Kidney (tissue), 14 donors: ENCODE measurements around the gene AGBL4. TPM values are rescaled to one million over a fixed set of nuclear protein-coding genes. Genes with fewer than 3 reads are reported as not detected.

Source experiments
- DNase-seq, 5 donors: peaks; one replicate each; pipeline ENCODE4 v3.0.0-alpha.2; 2013 to 2020
- FAIRE-seq: peaks from 2 replicates; lab custom pipeline; 2012; peaks lifted over from hg19 to GRCh38; lab: Jason Lieb, UNC
- H3K27ac ChIP-seq, 2 donors: one replicate each; pipeline ENCODE4 v1.7.0; 2013; ENCODE audit warnings: low read depth in 2 of 2, low read length in 2 of 2, inconsistent platforms in 1 of 2
- H3K27me3 ChIP-seq: one replicate; pipeline ENCODE4 v1.7.1; 2013; ENCODE audit warnings: low read length, inconsistent platforms; ENCODE audit not compliant: control insufficient read depth, insufficient read depth
- H3K36me3 ChIP-seq, 3 donors: one replicate each; pipeline versions ENCODE4 v1.7.0 to v1.7.1; 2013; ENCODE audit warnings: low read length in 3 of 3, control low read depth in 1 of 3, inconsistent platforms in 1 of 3; ENCODE audit not compliant: insufficient read depth in 3 of 3, control insufficient read depth in 2 of 3
- H3K4me1 ChIP-seq, 3 donors: one replicate each; pipeline versions ENCODE4 v1.7.0 to v1.7.1; 2013; ENCODE audit warnings: low read length in 3 of 3, inconsistent platforms in 1 of 3, low read depth in 1 of 3; ENCODE audit not compliant: control insufficient read depth in 2 of 3, insufficient read depth in 2 of 3
- H3K4me3 ChIP-seq, 3 donors: one replicate each; pipeline versions ENCODE4 v1.7.0 to v1.8.1; 2013; ENCODE audit warnings: low read length in 3 of 3, control low read depth in 1 of 3, inconsistent platforms in 1 of 3
- H3K9ac ChIP-seq, 3 donors: one replicate each; pipeline versions ENCODE4 v1.7.0 to v1.7.1; 2013; ENCODE audit warnings: low read length in 3 of 3, control low read depth in 1 of 3, inconsistent platforms in 1 of 3
- H3K9me3 ChIP-seq, 3 donors: one replicate each; pipeline versions ENCODE4 v1.7.0 to v1.7.1; 2013; ENCODE audit warnings: low read length in 3 of 3, control low read depth in 1 of 3, inconsistent platforms in 1 of 3; ENCODE audit not compliant: control insufficient read depth in 2 of 3, insufficient read depth in 1 of 3
- CTCF ChIP-seq: IDR thresholded peaks from 3 replicates; pipeline ENCODE4 v1.5.1; 2012; ENCODE audit warnings: mild to moderate bottlenecking, moderate library complexity, borderline replicate concordance; ENCODE audit not compliant: insufficient read depth; ENCODE audit errors: extremely low read depth
- intact Hi-C: fragments of 100-400 bp; cut with DNase I; formaldehyde crosslinking; loops from one replicate; pipeline ENCODE4 v1.11.1; 2022
- polyA plus RNA-seq: library from polyadenylated mRNA; stranded (reverse); fragments of 350-450 nt; fragmentation: Illumina TruSeq; extraction: RNeasy Lipid Tissue Mini Kit (QIAGEN cat#74804); gene quantifications from one replicate; pipeline ENCODE4 v1.2.3, GENCODE V29; 2014; ENCODE audit warnings: low read depth, low replicate concordance; ENCODE audit not compliant: insufficient read depth
- total RNA-seq: library from RNA; stranded (reverse); fragmentation: NEBNext Ultra II Directional; extraction: Animal tissue kit (Norgen Biotek cat#: 25700); gene quantifications from one replicate; pipeline ENCODE4 v1.2.1, GENCODE V29; 2021
- donor health status: control.
- donor health status: control.
- donor health status: control.
- donor health status: control.
- donor health status: control.
- donor health status: DM: yes; HTN: yes; CAD: no.
- donor health status: Normal renal cell carcinoma (clear cell type).

AGBL4 gene
- total and polyA plus RNA-seq, 2 donors from 2014 or later: 1.5 to 2.7 TPM

DNA sequence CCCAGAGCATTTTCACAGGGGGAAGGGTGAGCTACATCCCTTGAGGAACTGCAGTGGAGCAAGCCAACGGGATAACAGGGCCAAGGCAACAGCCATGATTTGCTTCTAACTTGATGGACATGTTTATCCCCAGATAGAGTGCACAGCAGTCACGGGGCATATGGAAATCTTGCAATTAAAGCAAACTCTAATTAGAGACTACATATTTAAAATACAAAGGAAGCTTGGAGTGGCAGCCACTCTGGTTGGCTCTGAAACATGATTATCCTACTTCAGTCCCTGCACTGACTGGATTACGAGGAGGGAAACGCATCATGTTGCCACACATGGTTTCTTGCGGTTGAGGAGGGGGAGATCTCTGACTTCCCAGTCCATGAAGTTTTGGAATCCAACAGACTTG, 1307.8 kb downstream of the AGBL4 start:
- intact Hi-C loops: no loop called here
- DNase-seq (no peak), FAIRE-seq (no peak)
- H3K4me3 ChIP-seq: no peak overlapping the region
- no peaks in the 10 kb centered on the region for H3K36me3 ChIP-seq
- no peak overlapping the region for H3K27ac ChIP-seq
- H3K4me1 ChIP-seq: no peaks in the 10 kb centered on the region
- H3K9ac ChIP-seq: no peak overlapping the region
- H3K9me3 ChIP-seq: no peaks in the 10 kb centered on the region
- no peaks in the 10 kb centered on the region for H3K27me3 ChIP-seq
- TF ChIP-seq CTCF: no peak

DNA sequence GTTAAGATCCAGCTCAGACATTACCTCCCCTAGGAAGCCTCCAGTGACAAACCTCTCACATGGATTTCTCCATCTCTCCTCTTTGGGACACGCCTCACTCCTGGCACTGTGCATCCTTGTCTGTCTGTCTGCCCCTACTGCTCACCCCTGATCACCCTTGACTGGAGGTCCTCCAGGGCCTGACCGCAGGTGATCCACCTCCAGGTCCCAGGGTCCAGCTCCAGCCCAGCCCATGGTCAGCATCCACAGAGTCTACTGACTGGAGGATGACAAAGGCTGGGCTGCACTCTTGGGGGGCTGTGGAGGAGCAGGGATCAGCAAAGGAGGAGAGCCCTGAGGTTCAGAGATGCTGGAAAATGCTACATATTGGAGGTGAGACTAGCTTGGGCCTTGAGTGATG, 1312.8 kb downstream of the AGBL4 start:
- no peak for FAIRE-seq
- intact Hi-C loops: no loop called here
- no peaks in the 10 kb centered on the region for H3K4me1 ChIP-seq
- no peaks in the 10 kb centered on the region for H3K9me3 ChIP-seq
- no peak for DNase-seq
- TF ChIP-seq CTCF: no peak
- no peak overlapping the region for H3K9ac ChIP-seq
- no peaks in the 10 kb centered on the region for H3K36me3 ChIP-seq
- H3K27ac ChIP-seq: no peak overlapping the region
- no peaks in the 10 kb centered on the region for H3K27me3 ChIP-seq
- no peak overlapping the region for H3K4me3 ChIP-seq

- Histone ChIP-seq H3K36me3 (no peaks in the 10 kb centered on the region), H3K27ac (no peak overlapping the region), H3K9ac (no peak overlapping the region), H3K9me3 (no peaks in the 10 kb centered on the region), H3K4me1 (no peaks in the 10 kb centered on the region), H3K27me3 (no peaks in the 10 kb centered on the region), H3K4me3 (no peak overlapping the region)
- DNase-seq: no peak
- intact Hi-C loops: no loop called here
- TF ChIP-seq CTCF: no peak
- no peak for FAIRE-seq
Observed at GRCh38 chr1:48710318-48710717, 1313.4 kb downstream of the AGBL4 start.

DNA sequence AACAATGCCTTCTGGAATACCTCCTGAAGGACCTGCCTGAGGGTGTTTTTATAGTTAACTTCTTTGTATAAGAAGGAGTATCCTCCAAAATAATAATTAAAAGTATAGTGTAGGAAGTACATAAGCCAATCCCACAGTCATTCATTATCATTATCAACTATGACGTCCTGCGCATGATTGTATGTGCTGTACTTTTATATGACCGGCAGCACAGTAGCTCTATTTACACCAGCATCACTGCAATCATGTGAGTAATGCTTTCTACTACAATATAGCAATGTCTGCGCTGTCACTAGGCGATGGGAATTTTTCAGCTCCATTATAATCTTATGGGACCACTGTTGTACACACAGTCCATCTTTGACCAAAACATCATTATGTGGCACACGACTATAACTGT, 1319.0 kb downstream of the AGBL4 start:
- FAIRE-seq (no peak), DNase-seq (no peak)
- intact Hi-C loops: no loop called here
- H3K4me1 ChIP-seq: peaks cover 0 to 19% (median 7%) of the 10 kb centered on the region in 3 donors
- no peak overlapping the region for H3K4me3 ChIP-seq
- H3K9ac ChIP-seq: no peak overlapping the region
- no peak overlapping the region for H3K27ac ChIP-seq
- H3K9me3 ChIP-seq: no peaks in the 10 kb centered on the region
- TF ChIP-seq CTCF: no peak
- no peaks in the 10 kb centered on the region for H3K27me3 ChIP-seq
- H3K36me3 ChIP-seq: no peaks in the 10 kb centered on the region
